HEK293 (cell line): ENCODE results near the gene TXNDC8.

Source experiments
- CTCF ChIA-PET: fragments of 350-600 bp; formaldehyde crosslinking; extraction: SDS; loops from one replicate; lab custom pipeline; 2021; ENCODE audit warnings: antibody characterized with exemption; lab: Yijun Ruan, JAX
- POLR2A ChIA-PET: fragments of 300-600 bp; formaldehyde crosslinking; extraction: SDS; loops from one replicate; lab custom pipeline; 2020; ENCODE audit warnings: antibody characterized with exemption, inconsistent platforms; lab: Yijun Ruan, JAX
- H3K27ac ChIP-seq: fragments of 200-500 bp; sonication (Bioruptor generic); 2 replicates; pipeline ENCODE4 v1.5.1; 2014; ENCODE audit warnings: low read depth, low read length, control low read depth, inconsistent platforms; ENCODE audit errors: extremely low read depth
- H3K36me3 ChIP-seq, 2 experiments: fragments of 200-500 bp in 1 of 2; sonication (Bioruptor generic) in 1 of 2; 1 replicate in 1 of 2; 2 replicates in 1 of 2; pipeline ENCODE4 v1.5.1; 2014 to 2017; ENCODE audit warnings: inconsistent platforms in 2 of 2, low read length in 2 of 2; ENCODE audit not compliant: control insufficient read depth in 2 of 2, insufficient read depth in 1 of 2
- H3K4me1 ChIP-seq: fragments of 200-500 bp; sonication (Bioruptor generic); 2 replicates; pipeline ENCODE4 v1.5.1; 2014; ENCODE audit warnings: mild to moderate bottlenecking, low read length, inconsistent platforms; ENCODE audit not compliant: control insufficient read depth, insufficient read depth
- H3K4me3 ChIP-seq: 2 replicates; pipeline ENCODE4 v1.5.1; 2011; ENCODE audit warnings: low read depth, mild to moderate bottlenecking, control low read depth, low read length, moderate library complexity
- H3K9me3 ChIP-seq: fragments of 200-500 bp; sonication (Bioruptor generic); 2 replicates; pipeline ENCODE4 v1.5.1; 2014; ENCODE audit warnings: low read depth, low read length, inconsistent platforms; ENCODE audit not compliant: control insufficient read depth, insufficient read depth
- CTCF ChIP-seq: fragments of 450-650 bp; formaldehyde crosslinking; IDR thresholded peaks from 2 replicates; pipeline ENCODE4 v1.5.1; 2016; ENCODE audit warnings: missing biosample characterization, missing genetic modification characterization
- EGR2 ChIP-seq: fragments of 450-650 bp; formaldehyde crosslinking; IDR thresholded peaks from 2 replicates; pipeline ENCODE4 v1.5.1; 2016; ENCODE audit warnings: low read depth, missing biosample characterization, missing genetic modification characterization
- GLI4 ChIP-seq: fragments of 450-650 bp; formaldehyde crosslinking; IDR thresholded peaks from 2 replicates; pipeline ENCODE4 v1.5.1; 2016; ENCODE audit warnings: missing biosample characterization, missing genetic modification characterization
- HOXD13 ChIP-seq: sonication (generic); formaldehyde crosslinking; IDR thresholded peaks from 2 replicates; pipeline ENCODE4 v1.8.0; 2022; ENCODE audit warnings: missing genetic modification reagents, borderline replicate concordance
- KLF10 ChIP-seq: fragments of 450-650 bp; IDR thresholded peaks from 2 replicates; pipeline ENCODE4 v1.5.1; 2018; ENCODE audit warnings: missing biosample characterization, mild to moderate bottlenecking, missing genetic modification characterization
- KLF8 ChIP-seq: fragments of 450-650 bp; formaldehyde crosslinking; IDR thresholded peaks from 2 replicates; pipeline ENCODE4 v1.5.1; 2016; ENCODE audit warnings: missing biosample characterization, missing genetic modification characterization
- MYNN ChIP-seq: fragments of 450-650 bp; formaldehyde crosslinking; IDR thresholded peaks from 2 replicates; pipeline ENCODE4 v1.5.1; 2016; ENCODE audit warnings: missing biosample characterization, missing genetic modification characterization, borderline replicate concordance
- PRDM10 ChIP-seq: fragments of 450-650 bp; formaldehyde crosslinking; IDR thresholded peaks from 2 replicates; pipeline ENCODE4 v1.5.1; 2016; ENCODE audit warnings: missing biosample characterization, missing genetic modification characterization
- REST ChIP-seq: fragments of 450-650 bp; formaldehyde crosslinking; IDR thresholded peaks from 2 replicates; pipeline ENCODE4 v1.5.1; 2016; ENCODE audit warnings: missing biosample characterization, missing genetic modification characterization
- TCF7L2 ChIP-seq: IDR thresholded peaks from 2 replicates; pipeline ENCODE4 v1.6.1; 2011; ENCODE audit warnings: low read depth, mild to moderate bottlenecking, inconsistent platforms, low read length, moderate library complexity, borderline replicate concordance
- ZBTB6 ChIP-seq: fragments of 450-650 bp; formaldehyde crosslinking; IDR thresholded peaks from 2 replicates; pipeline ENCODE4 v1.5.1; 2017; ENCODE audit warnings: missing biosample characterization, missing genetic modification characterization
- ZNF121 ChIP-seq: fragments of 450-650 bp; formaldehyde crosslinking; IDR thresholded peaks from 2 replicates; pipeline ENCODE4 v1.5.1; 2016; ENCODE audit warnings: missing biosample characterization, missing genetic modification characterization
- ZNF133 ChIP-seq: fragments of 450-650 bp; formaldehyde crosslinking; IDR thresholded peaks from 2 replicates; pipeline ENCODE4 v1.5.1; 2016; ENCODE audit warnings: missing biosample characterization, missing genetic modification characterization
- ZNF26 ChIP-seq: fragments of 450-650 bp; formaldehyde crosslinking; IDR thresholded peaks from 2 replicates; pipeline ENCODE4 v1.5.1; 2016; ENCODE audit warnings: missing biosample characterization, missing genetic modification characterization
- ZNF335 ChIP-seq: fragments of 450-650 bp; formaldehyde crosslinking; conservative IDR thresholded peaks from 2 replicates; pipeline ENCODE4 v1.5.1; 2016; ENCODE audit warnings: missing biosample characterization, missing genetic modification characterization
- ZNF449 ChIP-seq: fragments of 450-650 bp; formaldehyde crosslinking; IDR thresholded peaks from 2 replicates; pipeline ENCODE4 v1.5.1; 2017; ENCODE audit warnings: missing biosample characterization, mild to moderate bottlenecking, missing genetic modification characterization, moderate library complexity
- ZNF473 ChIP-seq: fragments of 450-650 bp; formaldehyde crosslinking; IDR thresholded peaks from 2 replicates; pipeline ENCODE4 v1.5.1; 2017; ENCODE audit warnings: missing biosample characterization, missing genetic modification characterization
- ZNF621 ChIP-seq: fragments of 450-650 bp; formaldehyde crosslinking; IDR thresholded peaks from 2 replicates; pipeline ENCODE4 v1.5.1; 2017; ENCODE audit warnings: missing biosample characterization, missing genetic modification characterization
- ZNF629 ChIP-seq: fragments of 450-650 bp; formaldehyde crosslinking; IDR thresholded peaks from 2 replicates; pipeline ENCODE4 v1.5.1; 2017; ENCODE audit warnings: missing biosample characterization, missing genetic modification characterization
- ZNF670 ChIP-seq: fragments of 450-650 bp; formaldehyde crosslinking; IDR thresholded peaks from 2 replicates; pipeline ENCODE4 v1.5.1; 2016; ENCODE audit warnings: missing biosample characterization, missing genetic modification characterization, low read depth
- ZNF707 ChIP-seq: fragments of 450-650 bp; formaldehyde crosslinking; IDR thresholded peaks from 2 replicates; pipeline ENCODE4 v1.5.1; 2016; ENCODE audit warnings: missing biosample characterization, missing genetic modification characterization
- ZNF785 ChIP-seq: fragments of 450-650 bp; formaldehyde crosslinking; IDR thresholded peaks from 2 replicates; pipeline ENCODE4 v1.5.1; 2016; ENCODE audit warnings: missing biosample characterization, missing genetic modification characterization

TXNDC8 gene

GRCh38 chr9:110317911-110318310, 19.8 kb downstream of the TXNDC8 start:
- ChIA-PET POLR2A (no interaction called here), CTCF (no interaction called here)
- Histone ChIP-seq H3K27ac (no peak overlapping the region), H3K4me1 (no peaks in the 10 kb centered on the region), H3K36me3 (no peaks in the 10 kb centered on the region), H3K9me3 (no peaks in the 10 kb centered on the region), H3K4me3 (no peak overlapping the region)
- no peak for TF ChIP-seq ZNF707 (tag by site-specific recombination)
- no peak for TF ChIP-seq GLI4 (tag by site-specific recombination)
- TF ChIP-seq ZNF621 (tag by site-specific recombination) = no peak
- no peak for TF ChIP-seq ZNF121 (tag by site-specific recombination)
- no peak for TF ChIP-seq ZBTB6
- TF ChIP-seq TCF7L2 = no peak
- no peak for TF ChIP-seq ZNF473 (tag by site-specific recombination)
- TF ChIP-seq ZNF670 = no peak
- no peak for TF ChIP-seq ZNF26 (tag by site-specific recombination)
- TF ChIP-seq KLF8 = no peak
- TF ChIP-seq HOXD13 (CRISPR knock-in tag) = no peak
- TF ChIP-seq KLF10 (tag by site-specific recombination) = no peak
- no peak for TF ChIP-seq CTCF (tag by site-specific recombination)
- no peak for TF ChIP-seq MYNN (tag by site-specific recombination)
- TF ChIP-seq ZNF785 (tag by site-specific recombination) = no peak
- no peak for TF ChIP-seq ZNF449

- ChIA-PET CTCF (interaction anchor here (0.7 kb wide), 1 partner anchor 23 kb away, joined by 3 read pairs; no protein-coding TSS in a partner anchor), POLR2A (no interaction called here)
- H3K27ac ChIP-seq = no peak overlapping the region
- H3K36me3 ChIP-seq = no peaks in the 10 kb centered on the region
- no peaks in the 10 kb centered on the region for H3K9me3 ChIP-seq
- H3K4me1 ChIP-seq = no peaks in the 10 kb centered on the region
- no peak overlapping the region for H3K4me3 ChIP-seq
- TF ChIP-seq ZNF473 (tag by site-specific recombination) = no peak
- TF ChIP-seq REST (tag by site-specific recombination) = no peak
- TF ChIP-seq ZNF133 (tag by site-specific recombination) = no peak
- TF ChIP-seq ZNF629 (tag by site-specific recombination) = no peak
- no peak for TF ChIP-seq EGR2 (tag by site-specific recombination)
- TF ChIP-seq MYNN (tag by site-specific recombination) = no peak
- no peak for TF ChIP-seq PRDM10 (tag by site-specific recombination)
- no peak for TF ChIP-seq ZNF335 (tag by site-specific recombination)
Observed at GRCh38 chr9:110316261-110317075, 21.2 kb downstream of the TXNDC8 start.
